Stimulated activated naive B cell treated with anti-CD40 and anti-IgM and Interleukin-4, amounts not matched to agents 10 μg/mL and 1 μg/mL and 100 μg/mL, for 72 hours (primary cell): Measurements from ENCODE around the gene ALX4.
A peak's percentile ranks its signal among the peaks of the same experiment; 100 is the strongest.

ENCODE experiments used
- ATAC-seq, 2 donors: fragments of 150-1000 bp; cut with Tn5 transposase; replicated peaks; 2 replicates each; pipeline ENCODE4 v1.10.0; 2021; ENCODE audit warnings: moderate library complexity in 1 of 2
- DNase-seq: peaks from one replicate; pipeline ENCODE4 v3.0.0; 2021
- H3K27ac Mint-ChIP-seq: one replicate; pipeline ENCODE4 v1.8.0; 2022; ENCODE audit warnings: mild to moderate bottlenecking, mixed read lengths
- H3K27me3 Mint-ChIP-seq, 2 donors: one replicate each; pipeline ENCODE4 v1.8.0; 2022; ENCODE audit warnings: mixed read lengths in 2 of 2
- H3K36me3 Mint-ChIP-seq, 2 donors: one replicate each; pipeline ENCODE4 v1.8.0; 2022; ENCODE audit warnings: mixed read lengths in 2 of 2, mild to moderate bottlenecking in 1 of 2
- H3K4me1 Mint-ChIP-seq, 2 donors: one replicate each; pipeline ENCODE4 v1.8.0; 2022; ENCODE audit warnings: mixed read lengths in 2 of 2, mild to moderate bottlenecking in 1 of 2
- H3K4me3 Mint-ChIP-seq, 2 donors: one replicate each; pipeline ENCODE4 v1.8.0; 2022; ENCODE audit warnings: mild to moderate bottlenecking in 2 of 2, mixed read lengths in 2 of 2, moderate library complexity in 1 of 2
- H3K9me3 Mint-ChIP-seq, 2 donors: one replicate each; pipeline ENCODE4 v1.8.0; 2022; ENCODE audit warnings: mixed read lengths in 2 of 2, mild to moderate bottlenecking in 1 of 2

The ALX4 gene

DNA sequence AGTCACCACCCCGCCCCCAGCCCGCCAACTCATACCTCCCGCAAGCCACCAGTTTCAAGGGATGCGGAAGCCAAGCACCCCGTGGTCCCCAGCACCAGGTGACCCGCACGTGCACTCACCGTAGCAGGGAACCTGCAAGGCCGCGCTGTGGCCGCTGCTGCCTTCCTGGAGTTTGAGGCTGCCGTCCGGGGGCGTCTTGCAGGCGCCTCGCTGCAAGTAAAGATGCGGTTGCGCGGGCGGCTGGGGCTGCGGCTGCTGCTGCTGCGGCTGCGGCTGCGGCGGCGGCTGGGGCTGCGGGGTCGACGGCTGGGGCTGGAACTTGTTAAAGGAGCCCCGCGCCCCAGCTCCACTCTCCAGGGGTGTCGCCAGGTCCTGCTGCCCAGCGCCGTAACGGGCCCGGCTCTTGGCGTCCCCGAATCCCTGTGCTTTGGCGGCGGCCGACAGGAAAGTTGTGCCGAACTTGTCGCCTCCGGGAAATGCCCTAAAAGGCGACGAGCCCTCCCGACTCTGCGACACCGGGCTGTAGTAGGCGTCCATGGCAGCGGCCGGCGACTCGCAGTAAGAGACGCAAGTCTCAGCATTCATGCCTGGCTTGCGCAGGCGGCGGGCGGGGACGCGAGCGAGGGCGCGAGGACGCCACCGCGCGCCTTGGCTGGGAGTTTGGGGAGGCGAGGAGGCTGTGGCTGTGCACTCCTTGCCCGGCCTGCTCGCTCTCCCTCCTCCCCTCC, at the start of gene ALX4:
ALX4 (minus strand) TSS at position 662 of the 728 bp plus-strand sequence; CDS start at position 585, 77 bp downstream.
- Mint-ChIP-seq H3K36me3 (no peaks in the 10 kb centered on the region), H3K27ac (peak within 1 kb of the TSS; percentile 79), H3K4me1 (peaks cover 19 to 51% of the 10 kb centered on the region in 2 donors), H3K9me3 (no peaks in the 10 kb centered on the region), H3K27me3 (peaks cover 94 to 96% of the 10 kb centered on the region in 2 donors), H3K4me3 (peak within 1 kb of the TSS; percentile 64 to 75)
- DNase-seq: peak; percentile 29
- peak; percentile 41 for ATAC-seq

DNA sequence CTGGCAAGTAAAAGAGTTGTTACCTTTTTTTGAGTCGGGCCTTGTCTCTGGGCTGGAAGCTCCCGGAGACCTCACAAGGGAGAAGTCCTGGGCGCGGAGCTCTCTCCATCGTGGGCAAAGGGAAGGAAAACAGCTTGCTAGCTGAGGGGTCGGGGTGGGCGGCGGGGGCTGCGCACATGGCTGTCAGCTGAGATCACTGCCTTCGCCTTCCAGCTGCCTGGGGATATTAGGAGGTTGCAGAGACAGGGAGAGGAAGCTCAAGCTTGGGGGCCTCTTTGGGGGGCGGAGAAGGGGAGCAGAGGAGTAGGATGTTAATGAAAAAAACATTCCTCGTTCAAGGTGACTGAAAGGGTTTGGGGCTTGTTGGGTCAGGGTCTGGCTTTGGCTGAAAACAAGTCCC, 49.2 kb upstream of the ALX4 start:
- Mint-ChIP-seq H3K36me3 (peaks cover 0 to 5% of the 10 kb centered on the region in 2 donors), H3K4me3 (no peak overlapping the region), H3K9me3 (peaks cover 6 to 7% of the 10 kb centered on the region in 2 donors), H3K27ac (no peak overlapping the region), H3K27me3 (peaks cover 31 to 47% of the 10 kb centered on the region in 2 donors), H3K4me1 (no peaks in the 10 kb centered on the region)
- DNase-seq (no peak), ATAC-seq (no peak)

DNA sequence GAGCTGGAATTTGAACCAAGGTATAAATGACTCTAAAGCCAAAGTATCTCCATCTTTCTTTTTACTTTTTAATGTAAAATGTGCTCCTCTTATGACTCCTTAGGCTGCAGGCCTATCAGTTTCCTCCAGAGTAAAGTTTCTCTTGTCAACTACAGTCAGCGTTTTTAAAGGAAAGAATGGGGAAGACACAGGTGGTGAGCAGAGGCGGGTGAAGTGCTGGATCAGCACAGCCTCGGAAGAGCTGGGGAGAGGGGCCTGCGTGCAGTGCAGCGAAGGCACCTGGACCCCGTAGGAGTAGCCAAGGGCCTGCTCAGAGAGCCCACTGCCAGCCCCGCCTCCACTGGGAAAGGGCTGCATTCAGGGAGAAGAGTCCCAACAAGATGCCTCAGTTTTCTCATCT, 48.8 kb upstream of the ALX4 start:
- DNase-seq (no peak), ATAC-seq (no peak)
- H3K9me3 Mint-ChIP-seq: peaks cover 1 to 2% of the 10 kb centered on the region in 2 donors
- H3K4me3 Mint-ChIP-seq: no peak overlapping the region
- peaks cover 0 to 2% of the 10 kb centered on the region in 2 donors for H3K4me1 Mint-ChIP-seq
- H3K27ac Mint-ChIP-seq: no peak overlapping the region
- peaks cover 0 to 2% of the 10 kb centered on the region in 2 donors for H3K36me3 Mint-ChIP-seq
- H3K27me3 Mint-ChIP-seq: peaks cover 27 to 46% of the 10 kb centered on the region in 2 donors

DNA sequence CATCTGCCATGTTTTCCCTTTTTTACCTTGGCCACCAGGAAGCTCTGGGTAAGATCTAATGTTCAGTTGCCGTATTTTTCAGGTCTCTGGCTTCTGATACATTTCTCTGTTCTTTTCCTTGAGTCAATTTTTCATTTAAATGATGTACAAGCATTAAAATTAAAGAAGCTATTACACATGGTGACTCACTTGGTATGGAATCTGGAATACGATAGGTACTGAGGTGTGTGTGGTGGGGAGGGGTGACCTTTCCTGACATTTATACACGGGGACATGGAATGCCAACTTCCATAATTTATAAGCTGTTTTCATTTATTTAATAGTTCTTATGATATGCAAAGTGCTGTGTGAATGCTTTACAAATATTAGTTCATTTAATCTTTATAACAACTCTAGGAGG, 47.8 kb upstream of the ALX4 start:
- DNase-seq (no peak), ATAC-seq (no peak)
- H3K9me3 Mint-ChIP-seq: no peaks in the 10 kb centered on the region
- H3K4me1 Mint-ChIP-seq: peaks cover 0 to 2% of the 10 kb centered on the region in 2 donors
- no peak overlapping the region for H3K27ac Mint-ChIP-seq
- H3K27me3 Mint-ChIP-seq: peaks cover 24 to 45% of the 10 kb centered on the region in 2 donors
- no peak overlapping the region for H3K4me3 Mint-ChIP-seq
- peaks cover 0 to 2% of the 10 kb centered on the region in 2 donors for H3K36me3 Mint-ChIP-seq

DNA sequence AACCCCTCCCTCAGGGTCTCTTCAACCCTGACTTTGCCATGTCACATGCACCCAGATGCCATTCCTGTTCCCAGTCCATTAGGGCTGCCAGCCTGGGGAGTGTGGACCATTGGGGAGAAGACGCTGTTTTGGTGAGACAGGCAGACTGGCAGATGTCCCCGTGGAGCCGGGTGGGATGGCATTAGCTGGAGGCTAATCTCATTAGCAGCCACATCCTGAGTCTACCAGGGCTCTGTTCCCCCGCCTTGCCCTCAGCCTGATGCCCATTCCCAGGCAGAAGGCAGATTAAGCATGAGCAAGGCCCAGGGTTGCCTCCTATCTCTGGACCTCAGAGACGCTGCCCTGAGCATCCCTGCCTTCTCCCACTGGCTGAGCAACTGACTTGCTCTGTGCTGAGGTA, 46.4 kb upstream of the ALX4 start:
- H3K9me3 Mint-ChIP-seq: no peaks in the 10 kb centered on the region
- peaks cover 19 to 42% of the 10 kb centered on the region in 2 donors for H3K27me3 Mint-ChIP-seq
- no peak overlapping the region for H3K4me3 Mint-ChIP-seq
- no peak for ATAC-seq
- H3K36me3 Mint-ChIP-seq: peaks cover 0 to 2% of the 10 kb centered on the region in 2 donors
- no peak for DNase-seq
- peaks cover 10% of the 10 kb centered on the region in 2 donors for H3K4me1 Mint-ChIP-seq
- no peak overlapping the region for H3K27ac Mint-ChIP-seq

- H3K27me3 Mint-ChIP-seq: peaks cover 27 to 45% of the 10 kb centered on the region in 2 donors
- DNase-seq (no peak), ATAC-seq (no peak)
- H3K36me3 Mint-ChIP-seq: peaks cover 0 to 4% of the 10 kb centered on the region in 2 donors
- H3K27ac Mint-ChIP-seq: no peak overlapping the region
- H3K4me3 Mint-ChIP-seq: no peak overlapping the region
- H3K9me3 Mint-ChIP-seq: no peaks in the 10 kb centered on the region
- H3K4me1 Mint-ChIP-seq: peaks cover 27 to 33% of the 10 kb centered on the region in 2 donors
Observed at GRCh38 chr11:44351898-44352498, 42.1 kb upstream of the ALX4 start.

DNA sequence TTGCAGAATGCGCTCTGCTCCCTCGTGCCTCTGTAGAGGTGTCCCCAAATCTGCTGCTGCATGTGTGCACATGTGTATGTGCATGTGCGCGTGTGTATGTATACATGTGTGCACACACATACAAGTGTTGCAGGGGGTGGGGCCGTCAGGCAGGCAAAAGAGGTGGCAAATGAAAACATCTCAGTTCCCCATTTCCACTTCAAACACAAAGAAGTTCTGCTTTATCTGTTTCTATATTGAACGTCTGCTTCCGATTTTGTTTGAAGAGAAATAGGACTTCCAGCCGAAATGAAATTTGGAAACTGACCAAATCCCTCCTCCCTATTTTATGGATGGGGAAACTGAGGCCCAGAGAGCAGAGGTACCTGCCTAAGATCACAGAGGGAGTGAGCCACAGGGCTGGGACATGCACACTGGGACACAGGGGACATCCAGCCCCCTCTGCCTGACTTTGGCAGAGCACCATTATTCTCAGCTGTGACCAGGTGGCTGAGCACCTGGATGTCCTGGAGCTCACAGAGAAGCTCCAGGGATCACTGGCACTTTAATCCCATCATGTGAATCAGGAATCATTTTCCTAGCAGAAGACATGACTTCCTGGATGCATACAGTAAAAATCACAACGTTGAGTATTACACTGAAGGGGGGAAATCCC, 41.2 kb upstream of the ALX4 start:
- Mint-ChIP-seq H3K27me3 (peaks cover 35 to 46% of the 10 kb centered on the region in 2 donors), H3K36me3 (peaks cover 0 to 4% of the 10 kb centered on the region in 2 donors), H3K4me3 (peak overlapping the region; percentile 65 to 71), H3K9me3 (no peaks in the 10 kb centered on the region), H3K27ac (peak overlapping the region; percentile 62), H3K4me1 (peaks cover 30 to 38% of the 10 kb centered on the region in 2 donors)
- ATAC-seq (peak; percentile 96), DNase-seq (peak; percentile 23)

- peaks cover 34 to 44% of the 10 kb centered on the region in 2 donors for H3K27me3 Mint-ChIP-seq
- peaks cover 30 to 38% of the 10 kb centered on the region in 2 donors for H3K4me1 Mint-ChIP-seq
- H3K9me3 Mint-ChIP-seq: no peaks in the 10 kb centered on the region
- no peak for ATAC-seq
- H3K27ac Mint-ChIP-seq: no peak overlapping the region
- no peak for DNase-seq
- no peak overlapping the region for H3K4me3 Mint-ChIP-seq
- H3K36me3 Mint-ChIP-seq: peaks cover 0 to 4% of the 10 kb centered on the region in 2 donors
Observed at GRCh38 chr11:44349328-44349727, 39.4 kb upstream of the ALX4 start.

DNA sequence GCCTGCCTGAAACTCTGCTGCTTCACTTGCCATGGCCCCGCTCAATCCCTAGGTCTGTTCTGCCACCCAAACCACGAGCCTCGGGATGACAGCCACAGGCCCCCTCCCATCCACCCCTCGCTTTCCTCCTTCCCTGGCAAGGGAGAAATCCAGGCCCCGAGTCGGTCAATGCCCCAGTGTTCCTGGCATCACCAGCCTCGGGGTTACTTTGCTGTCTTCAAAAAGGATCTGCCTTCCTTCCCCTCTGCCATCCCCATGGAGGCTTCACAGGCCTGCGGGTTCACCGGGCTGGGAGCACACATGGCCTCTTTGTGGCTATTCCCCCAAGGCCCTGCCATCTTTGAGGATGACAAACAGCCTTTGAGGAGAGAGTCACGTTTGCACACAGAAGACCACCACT, 38.8 kb upstream of the ALX4 start:
- Mint-ChIP-seq H3K36me3 (peaks cover 0 to 4% of the 10 kb centered on the region in 2 donors), H3K9me3 (no peaks in the 10 kb centered on the region), H3K27me3 (peaks cover 34 to 39% of the 10 kb centered on the region in 2 donors), H3K27ac (no peak overlapping the region), H3K4me3 (no peak overlapping the region), H3K4me1 (peaks cover 28 to 38% of the 10 kb centered on the region in 2 donors)
- ATAC-seq (no peak), DNase-seq (no peak)

GRCh38 chr11:44348114-44348513, 38.2 kb upstream of the ALX4 start:
- Mint-ChIP-seq H3K36me3 (peaks cover 0 to 4% of the 10 kb centered on the region in 2 donors), H3K4me3 (no peak overlapping the region), H3K4me1 (peaks cover 28 to 38% of the 10 kb centered on the region in 2 donors), H3K9me3 (no peaks in the 10 kb centered on the region), H3K27ac (no peak overlapping the region), H3K27me3 (peaks cover 34 to 38% of the 10 kb centered on the region in 2 donors)
- DNase-seq: no peak
- ATAC-seq: no peak

DNA sequence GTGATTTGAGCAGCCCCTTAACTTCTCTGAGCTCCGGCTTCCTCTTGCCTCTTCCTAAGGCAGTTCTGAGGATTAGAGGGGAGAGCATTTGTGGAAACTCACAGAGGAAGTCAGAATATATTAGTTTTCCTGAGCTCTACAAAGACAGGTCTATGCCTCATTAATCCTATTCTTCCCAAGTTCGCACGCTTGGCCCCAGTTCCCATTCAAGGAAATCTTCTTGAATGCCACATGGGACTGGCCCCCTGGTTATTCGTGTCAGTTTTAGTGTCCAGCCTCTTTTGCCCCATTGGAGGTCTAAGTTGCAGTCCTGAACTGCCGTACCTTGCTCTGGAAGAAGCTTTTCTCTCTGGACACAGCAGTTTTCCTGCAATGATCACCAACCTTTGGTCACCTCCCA, 37.6 kb upstream of the ALX4 start:
- Mint-ChIP-seq H3K27me3 (peaks cover 31 to 33% of the 10 kb centered on the region in 2 donors), H3K36me3 (peaks cover 0 to 2% of the 10 kb centered on the region in 2 donors), H3K9me3 (no peaks in the 10 kb centered on the region), H3K4me1 (peaks cover 28 to 38% of the 10 kb centered on the region in 2 donors), H3K4me3 (no peak overlapping the region), H3K27ac (no peak overlapping the region)
- ATAC-seq (no peak), DNase-seq (no peak)

DNA sequence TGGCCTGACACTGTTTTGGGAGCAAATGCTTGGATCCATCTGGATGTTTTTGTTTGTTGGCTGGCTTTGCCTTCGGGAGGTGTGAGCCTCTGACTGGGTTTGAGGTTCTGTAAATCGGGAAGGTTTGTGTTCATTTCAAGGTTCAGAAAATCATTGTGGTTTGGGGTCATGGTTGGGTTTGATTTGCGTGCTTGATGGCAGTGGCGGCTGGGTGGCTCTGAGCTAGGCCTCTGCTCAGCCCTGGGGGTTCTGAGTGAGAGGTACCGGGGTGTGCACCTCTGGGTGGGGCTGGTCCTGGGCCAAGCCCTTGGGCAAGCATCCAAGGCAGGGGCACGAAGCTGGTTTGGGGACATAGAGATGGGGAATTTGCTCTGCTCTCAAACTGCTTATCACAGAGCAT, 37.0 kb upstream of the ALX4 start:
- Mint-ChIP-seq H3K36me3 (peaks cover 0 to 2% of the 10 kb centered on the region in 2 donors), H3K27ac (no peak overlapping the region), H3K4me3 (no peak overlapping the region), H3K9me3 (no peaks in the 10 kb centered on the region), H3K27me3 (peaks cover 31 to 33% of the 10 kb centered on the region in 2 donors), H3K4me1 (peaks cover 25 to 34% of the 10 kb centered on the region in 2 donors)
- DNase-seq (no peak), ATAC-seq (no peak)

- H3K36me3 Mint-ChIP-seq: peaks cover 0 to 2% of the 10 kb centered on the region in 2 donors
- peaks cover 15 to 22% of the 10 kb centered on the region in 2 donors for H3K4me1 Mint-ChIP-seq
- peaks cover 36 to 39% of the 10 kb centered on the region in 2 donors for H3K27me3 Mint-ChIP-seq
- no peaks in the 10 kb centered on the region for H3K9me3 Mint-ChIP-seq
- DNase-seq (no peak), ATAC-seq (no peak)
- no peak overlapping the region for H3K4me3 Mint-ChIP-seq
- H3K27ac Mint-ChIP-seq: no peak overlapping the region
Observed at GRCh38 chr11:44345781-44346180, 35.8 kb upstream of the ALX4 start.

- ATAC-seq (no peak), DNase-seq (no peak)
- peaks cover 9 to 15% of the 10 kb centered on the region in 2 donors for H3K4me1 Mint-ChIP-seq
- H3K27ac Mint-ChIP-seq: no peak overlapping the region
- no peaks in the 10 kb centered on the region for H3K9me3 Mint-ChIP-seq
- H3K4me3 Mint-ChIP-seq: no peak overlapping the region
- H3K27me3 Mint-ChIP-seq: peaks cover 36 to 44% of the 10 kb centered on the region in 2 donors
- H3K36me3 Mint-ChIP-seq: no peaks in the 10 kb centered on the region
Observed at GRCh38 chr11:44344921-44345320, 35.0 kb upstream of the ALX4 start.
